Esophagus squamous epithelium (tissue), 4 donors: ENCODE data around the gene MOB3B.

ENCODE experiments used
- CTCF ChIP-seq, 6 experiments: fragments of 450-650 bp in 4 of 6; fragments of 200-600 bp in 2 of 6; sonication (generic) in 2 of 6; IDR thresholded peaks; one replicate each; pipeline ENCODE4 v1.5.1; 2016 to 2019; ENCODE audit warnings: antibody characterized with exemption in 6 of 6, mild to moderate bottlenecking in 4 of 6, moderate library complexity in 4 of 6
- POLR2A ChIP-seq, 4 donors: fragments of 450-650 bp; IDR thresholded peaks; one replicate each; pipeline ENCODE4 v1.6.1; 2017; ENCODE audit warnings: antibody characterized with exemption in 4 of 4, mild to moderate bottlenecking in 4 of 4, moderate library complexity in 3 of 4

- TF ChIP-seq CTCF (IDR thresholded peaks at IDR 0.05) (no peak), POLR2A (IDR thresholded peaks at IDR 0.05) (no peak)
Observed at GRCh38 chr9:27432308-27432707, 97.3 kb downstream of the MOB3B start.
